NK-92 (cell line): ENCODE data around the gene NCR1.
"Not testable (repeated sequence)": the region's sequence is repeated elsewhere in the genome, so short reads cannot be mapped to it uniquely, and the experiment has no call there.

Source experiments
- DNase-seq: peaks from one replicate; lab custom pipeline; 2025; ENCODE audit not compliant: unreplicated experiment; lab: John Stamatoyannopoulos, UW

The NCR1 gene

GRCh38 chr19:54905803-54906511 is at the start of gene NCR1:
Gene NCR1 (plus strand): TSS chr19:54906148. CDS start chr19:54906188, 40 bp downstream.
- no peak for DNase-seq

DNA sequence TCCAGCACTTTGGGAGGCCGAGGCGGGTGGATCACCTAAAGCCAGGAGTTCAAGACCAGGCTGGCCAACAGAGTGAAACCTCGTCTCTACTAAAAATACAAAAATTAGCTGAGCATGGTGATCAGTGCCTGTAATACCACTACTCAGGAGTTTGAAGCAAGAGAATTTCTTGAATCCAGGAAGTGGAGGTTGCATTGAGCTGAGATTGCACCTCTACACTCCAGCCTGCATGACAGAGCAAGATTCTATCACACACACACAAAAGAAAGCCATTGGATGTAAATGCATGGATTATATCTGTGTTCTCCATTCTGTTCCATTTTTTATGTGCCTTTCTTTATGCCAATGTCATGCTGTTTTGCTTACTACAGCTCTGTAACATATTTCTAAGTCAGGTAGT is 47.5 kb upstream of the NCR1 start:
- not testable (repeated sequence) for DNase-seq

DNA sequence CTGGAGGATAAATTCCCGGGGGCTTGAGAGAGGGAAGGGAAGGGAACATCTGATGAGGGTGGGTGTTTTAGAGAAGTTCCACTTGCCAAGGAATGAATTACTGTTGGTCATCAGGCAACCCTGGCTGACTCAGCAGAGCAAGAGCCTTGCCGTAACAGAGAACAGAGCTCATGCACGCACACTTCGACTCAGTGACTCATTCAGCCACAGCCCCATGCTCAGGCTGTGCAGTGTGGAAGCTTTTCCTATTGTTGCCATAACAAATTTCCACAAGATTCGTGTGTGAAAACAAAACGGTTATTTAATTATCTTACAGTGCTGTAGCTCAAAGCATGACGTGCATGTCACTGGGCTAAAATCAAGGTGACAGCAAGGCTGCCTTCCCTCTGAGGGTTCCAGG is 46.5 kb upstream of the NCR1 start:
- DNase-seq, result not testable (repeated sequence)

- not testable (repeated sequence) for DNase-seq
Observed at GRCh38 chr19:54863459-54863858, 42.5 kb upstream of the NCR1 start.

DNA sequence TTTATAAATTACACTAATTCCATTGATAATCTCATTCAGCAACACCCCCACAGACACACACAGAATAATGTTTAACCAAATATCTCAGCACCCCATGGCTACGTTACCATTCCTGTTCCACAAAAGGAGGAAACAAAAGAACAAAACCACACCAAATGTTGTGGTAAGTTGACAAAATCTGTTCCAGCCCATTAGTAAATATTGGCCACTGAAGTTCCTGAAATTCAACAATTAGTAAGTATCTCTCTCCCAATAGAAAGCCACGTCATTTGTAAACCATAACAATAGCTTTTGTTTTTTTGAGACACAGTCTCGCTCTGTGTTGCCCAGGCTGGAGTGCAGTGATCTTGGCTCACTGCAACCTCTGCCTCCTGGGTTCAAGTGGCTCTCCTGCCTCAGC is 34.3 kb upstream of the NCR1 start:
- DNase-seq, result no peak

GRCh38 chr19:54873990-54874389 is 32.0 kb upstream of the NCR1 start, which contains the start of gene FCAR:
Gene FCAR (plus strand): TSS chr19:54874235. CDS start chr19:54874290, 55 bp downstream.
- no peak for DNase-seq

DNA sequence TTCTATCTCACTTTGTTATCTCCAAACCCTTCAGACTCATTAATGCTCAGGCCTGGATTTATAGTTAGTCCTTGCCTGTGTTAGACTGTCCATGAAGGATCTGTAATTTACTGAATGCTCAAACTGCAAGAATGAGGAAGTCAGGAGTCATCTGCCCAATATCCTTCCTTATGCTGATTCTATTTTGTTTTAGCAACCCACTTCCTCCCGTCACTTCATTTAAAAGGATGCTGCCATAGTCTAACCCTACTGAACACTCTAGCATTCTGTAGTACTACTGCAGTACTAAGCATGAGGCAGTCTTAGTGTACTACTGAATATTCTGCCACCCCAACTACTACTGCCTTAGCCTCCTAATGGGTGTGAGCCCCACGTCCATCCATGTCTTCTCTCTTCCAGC is 30.4 kb upstream of the NCR1 start:
- no peak for DNase-seq

DNA sequence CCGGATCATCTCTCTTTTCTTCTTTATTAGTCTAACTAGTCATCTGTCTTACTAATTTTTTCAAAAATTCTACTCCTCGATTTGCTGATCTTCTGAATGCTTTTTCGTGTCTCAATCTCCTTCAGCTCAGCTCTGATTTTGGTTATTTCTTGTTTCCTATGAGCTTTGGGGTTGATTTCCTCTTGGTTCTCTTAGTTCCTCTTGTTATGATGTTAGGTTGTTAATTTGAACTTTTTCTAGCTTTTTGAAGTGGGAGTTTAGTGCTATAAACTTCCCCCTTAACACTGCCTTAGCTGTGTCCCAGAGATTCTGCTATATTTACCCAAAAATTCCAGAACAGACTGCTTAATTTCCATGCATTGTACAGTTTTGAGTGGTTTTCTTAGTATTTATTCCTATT is 28.5 kb upstream of the NCR1 start:
- no peak for DNase-seq

DNA sequence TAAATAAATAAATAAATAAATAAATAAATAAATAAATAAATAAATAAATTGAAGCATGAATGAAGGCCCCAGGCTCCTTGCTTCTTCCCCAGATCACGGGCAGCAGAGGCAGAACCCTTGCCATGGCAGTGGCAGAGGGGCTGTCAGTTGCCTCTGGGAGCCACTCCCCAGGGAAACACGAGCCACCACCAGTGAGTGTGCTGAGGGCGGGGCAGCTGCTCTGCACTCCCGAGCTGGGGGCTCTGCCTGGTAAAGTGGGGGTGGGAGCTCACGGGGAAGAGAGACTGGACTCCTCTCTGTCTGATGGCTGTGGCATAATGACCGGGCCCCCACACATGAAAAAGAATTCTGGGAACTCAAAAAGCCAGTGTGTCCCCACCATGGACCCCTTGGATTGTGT is 24.1 kb upstream of the NCR1 start:
- DNase-seq, result no peak

GRCh38 chr19:54882758-54883157 is 23.2 kb upstream of the NCR1 start:
- DNase-seq, result no peak

GRCh38 chr19:54883228-54883627 is 22.7 kb upstream of the NCR1 start:
- no peak for DNase-seq

DNA sequence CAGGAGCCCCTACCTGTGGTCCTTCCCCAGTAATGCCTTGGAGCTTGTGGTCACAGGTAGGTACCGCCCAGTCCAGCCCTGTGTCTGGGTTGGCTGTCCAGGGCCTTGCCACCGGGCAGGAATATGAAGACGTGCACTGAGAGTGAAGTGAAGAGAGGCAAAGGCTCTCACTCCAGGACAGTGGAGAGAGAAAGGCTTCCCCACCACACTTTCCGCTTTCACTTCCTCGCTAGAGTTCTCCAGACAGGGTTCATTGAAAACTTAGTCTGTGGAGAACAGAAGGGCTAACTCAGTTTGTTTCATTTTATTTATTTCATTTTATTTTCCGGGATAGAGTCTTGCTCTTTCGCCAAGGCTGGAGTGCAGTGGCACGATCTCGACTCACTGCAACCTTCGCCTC is 17.7 kb upstream of the NCR1 start:
- DNase-seq, result no peak

GRCh38 chr19:54889566-54889965 is 16.4 kb upstream of the NCR1 start:
- DNase-seq, result no peak

DNA sequence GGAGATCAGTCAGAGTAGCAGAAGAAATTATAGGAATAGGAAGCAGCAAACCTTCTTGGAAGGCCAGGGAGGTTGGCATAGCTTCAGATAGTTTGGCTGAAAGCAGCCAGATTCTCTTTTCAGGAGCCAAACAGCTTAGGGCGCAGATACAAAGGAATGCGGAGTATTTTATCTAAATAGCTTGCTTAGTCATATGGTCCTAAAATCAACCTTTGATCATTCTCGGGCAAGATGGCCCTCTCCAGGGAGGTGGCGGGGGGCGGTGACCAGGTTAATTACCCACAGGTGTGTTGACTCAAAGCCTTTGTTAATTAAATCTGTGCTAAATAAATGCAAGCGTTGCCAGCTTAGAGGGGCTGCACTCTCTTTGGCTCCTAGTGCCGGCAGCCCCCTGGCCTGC is 12.5 kb upstream of the NCR1 start:
- DNase-seq, result no peak

DNA sequence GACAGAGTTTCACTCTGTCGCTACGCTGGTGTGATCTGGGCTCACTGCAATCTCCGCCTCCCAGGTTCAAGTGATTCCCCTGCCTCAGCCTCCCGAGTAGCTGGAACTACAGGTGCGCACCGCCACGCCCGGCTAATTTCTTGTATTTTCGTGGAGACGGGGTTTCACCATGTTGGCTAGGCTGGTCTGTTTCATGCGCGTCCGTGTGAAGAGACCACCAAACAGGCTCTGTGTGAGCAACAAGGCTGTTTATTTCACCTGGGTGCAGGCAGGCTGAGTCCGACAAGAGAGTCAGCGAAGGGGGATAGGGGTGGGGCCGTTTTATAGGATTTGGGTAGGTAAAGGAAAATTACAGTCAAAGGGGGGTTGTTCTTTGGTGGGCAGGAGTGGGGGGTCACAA is 11.8 kb upstream of the NCR1 start:
- DNase-seq, result not testable (repeated sequence)

DNA sequence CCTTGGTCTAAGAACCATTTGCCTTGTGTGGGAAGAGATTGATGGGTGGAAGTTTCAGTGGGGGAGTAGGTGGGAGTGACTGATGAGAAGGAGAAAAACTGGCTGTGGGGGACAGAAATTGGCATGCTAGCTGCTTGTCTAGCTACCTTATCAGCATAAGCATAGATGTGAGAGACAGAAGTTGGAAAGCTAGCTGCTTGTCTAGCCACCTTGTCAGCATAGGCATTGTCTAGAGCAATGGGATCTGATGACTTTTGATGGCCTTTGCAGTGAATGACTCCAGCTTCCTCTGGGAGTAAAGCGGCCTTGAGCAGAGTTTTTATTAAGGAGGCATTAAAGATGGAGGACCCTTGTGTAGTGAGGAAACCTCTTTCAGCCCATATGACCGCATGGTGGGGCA is 9.9 kb upstream of the NCR1 start:
- no peak for DNase-seq

DNA sequence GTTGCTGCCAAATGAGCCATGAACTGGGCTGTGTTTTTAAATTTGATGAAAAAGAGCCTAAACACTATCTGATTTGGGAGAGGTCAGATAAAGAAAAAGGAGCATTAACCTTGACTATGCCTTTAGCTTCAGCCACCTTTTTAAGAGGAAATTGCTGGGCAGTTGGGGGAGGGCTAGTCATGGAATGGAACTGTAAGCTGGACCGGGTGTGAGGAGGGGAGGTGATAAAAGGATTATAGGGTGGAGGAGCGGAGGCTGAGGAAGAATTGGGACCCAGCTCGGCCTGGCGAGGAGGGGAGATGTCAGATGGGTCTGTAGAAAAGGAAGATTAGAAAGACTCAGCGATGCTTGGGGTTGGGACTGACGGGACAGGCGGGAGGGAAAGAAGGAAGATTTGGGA is 7.3 kb upstream of the NCR1 start:
- not testable (repeated sequence) for DNase-seq

- not testable (repeated sequence) for DNase-seq
Observed at GRCh38 chr19:54899646-54900045, 6.3 kb upstream of the NCR1 start.

DNA sequence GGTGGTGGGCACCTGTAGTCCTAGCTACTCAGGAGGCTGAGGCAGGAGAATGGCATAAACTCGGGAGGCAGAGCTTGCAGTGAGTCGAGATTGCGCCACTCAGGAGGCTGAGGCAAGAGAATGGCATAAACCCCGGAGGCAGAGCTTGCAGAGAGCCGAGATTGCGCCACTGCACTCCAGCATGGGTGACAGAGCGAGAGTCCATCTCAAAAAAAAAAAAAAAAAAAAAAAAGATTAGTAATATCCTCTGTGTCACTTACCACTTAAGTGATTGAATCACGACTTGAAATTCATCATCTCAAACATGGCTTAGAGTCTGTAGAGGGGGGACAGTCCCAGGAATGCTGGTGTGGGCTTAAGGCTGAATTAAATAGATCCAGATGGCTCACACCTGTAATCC is 4.8 kb upstream of the NCR1 start:
- not testable (repeated sequence) for DNase-seq

GRCh38 chr19:54902061-54902460 is 3.9 kb upstream of the NCR1 start:
- no peak for DNase-seq

GRCh38 chr19:54903303-54903702 is 2.6 kb upstream of the NCR1 start:
- no peak for DNase-seq

DNA sequence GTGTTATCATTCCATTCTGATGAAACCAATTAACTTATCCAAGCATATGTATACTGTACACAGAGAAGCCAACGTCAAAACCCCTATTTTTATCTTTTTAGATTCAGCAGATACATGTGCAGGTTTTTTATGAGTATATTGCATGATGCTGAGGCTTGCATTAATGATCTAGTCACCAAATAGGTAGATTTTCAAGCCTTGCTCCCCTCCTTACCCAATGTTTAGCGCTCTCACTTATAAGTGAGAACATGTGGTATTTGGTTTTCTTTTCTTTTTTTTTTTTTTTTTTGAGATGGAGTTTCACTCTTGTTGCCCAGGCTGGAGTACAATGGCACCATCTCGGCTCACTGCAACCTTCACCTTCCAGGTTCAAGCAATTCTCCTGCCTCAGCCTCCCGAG is 1.7 kb upstream of the NCR1 start:
- DNase-seq, result not testable (repeated sequence)

DNA sequence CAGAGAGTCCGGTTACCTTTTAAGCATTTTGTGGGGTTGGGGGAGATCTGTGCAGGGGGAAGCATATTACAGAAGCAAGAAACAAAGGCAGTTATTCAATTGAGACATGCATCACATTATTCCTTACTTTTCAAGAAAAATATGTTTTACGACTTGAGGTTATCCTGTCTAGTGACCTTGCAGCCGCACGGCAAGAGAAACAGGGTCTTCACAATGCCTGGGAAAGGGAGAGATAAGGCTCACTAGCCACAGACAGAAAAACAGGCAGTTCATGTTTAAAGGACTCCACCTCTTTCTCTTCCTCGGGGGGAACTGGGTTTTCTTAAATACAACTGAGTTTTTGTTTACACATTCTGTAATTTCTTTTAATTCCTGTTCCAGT is 536 bp upstream of the NCR1 start:
- no peak for DNase-seq
